ENCODE measurements around the gene PRLH. TPM values are rescaled to one million over a fixed set of nuclear protein-coding genes. Genes with fewer than 3 reads are reported as not detected.

The PRLH gene
- total and polyA plus RNA-seq, 4 donors = not detected

- TF ChIP-seq REST (IDR thresholded peaks at IDR 0.05) (no peak), GABPA (IDR thresholded peaks at IDR 0.05 in 1 of 2, conservative IDR thresholded peaks at IDR 0.05 in 1 of 2) (no peak)
Observed at GRCh38 chr2:237529452-237530402, 36.6 kb upstream of the PRLH start (continued).

- no peak for DNase-seq (ENCODE audit: low spot score)
- Histone ChIP-seq H3K9me3 (ENCODE audit: control insufficient read depth in 4 of 4, low read length in 3 of 4) (no peaks in the 10 kb centered on the region), H3K9ac (ENCODE audit: low read depth in 1 of 2, low read length in 2 of 2) (no peak overlapping the region), H3K27ac (ENCODE audit: low read depth in 1 of 2, low read length in 2 of 2) (no peak overlapping the region), H3K4me1 (ENCODE audit: control insufficient read depth in 4 of 4, insufficient read depth in 4 of 4, low read length in 3 of 4) (no peaks in the 10 kb centered on the region), H3K27me3 (ENCODE audit: control insufficient read depth in 4 of 4, insufficient read depth in 4 of 4, low read length in 3 of 4) (no peaks in the 10 kb centered on the region), H3K4me3 (ENCODE audit: low read depth in 1 of 3, low read length in 3 of 3) (no peak overlapping the region), H3K36me3 (ENCODE audit: control insufficient read depth in 4 of 4, insufficient read depth in 3 of 4, low read depth in 1 of 4, low read length in 3 of 4) (peaks cover 4 to 21% (median 12%) of the 10 kb centered on the region in 4 donors)
- WGBS = 98% methylated on average over 12 of the region's 12 CpGs
- TF ChIP-seq MAX (IDR thresholded peaks at IDR 0.05) (no peak), RAD21 (IDR thresholded peaks at IDR 0.05) (no peak), HNF4G (IDR thresholded peaks at IDR 0.05) (no peak), GABPA (IDR thresholded peaks at IDR 0.05 in 1 of 2, conservative IDR thresholded peaks at IDR 0.05 in 1 of 2) (no peak), SP1 (IDR thresholded peaks at IDR 0.05) (no peak), ZBTB33 (IDR thresholded peaks at IDR 0.05) (no peak), CTCF (IDR thresholded peaks at IDR 0.05; ENCODE audit: low read depth, low read length, missing input control) (no peak), RXRA (IDR thresholded peaks at IDR 0.05) (no peak), JUND (IDR thresholded peaks at IDR 0.05) (no peak), YY1 (IDR thresholded peaks at IDR 0.05) (no peak), REST (IDR thresholded peaks at IDR 0.05) (no peak), ATF3 (IDR thresholded peaks at IDR 0.05) (no peak)
Observed at GRCh38 chr2:237530472-237531433, 35.6 kb upstream of the PRLH start.

Data from liver (tissue), 9 donors.